B cell (primary cell): Measurements from ENCODE around the gene SAFB.

Source experiments
- CTCF ChIP-seq: fragments of 200-600 bp; IDR thresholded peaks from one replicate; pipeline ENCODE4 v1.8.0; 2022; ENCODE audit warnings: antibody characterized with exemption, mild to moderate bottlenecking
- EZH2 ChIP-seq: IDR thresholded peaks from 2 replicates; pipeline ENCODE4 v1.6.1; 2012; ENCODE audit warnings: borderline replicate concordance, low read depth, mild to moderate bottlenecking, moderate library complexity, low read length; ENCODE audit not compliant: insufficient read depth, poor library complexity, severe bottlenecking

DNA sequence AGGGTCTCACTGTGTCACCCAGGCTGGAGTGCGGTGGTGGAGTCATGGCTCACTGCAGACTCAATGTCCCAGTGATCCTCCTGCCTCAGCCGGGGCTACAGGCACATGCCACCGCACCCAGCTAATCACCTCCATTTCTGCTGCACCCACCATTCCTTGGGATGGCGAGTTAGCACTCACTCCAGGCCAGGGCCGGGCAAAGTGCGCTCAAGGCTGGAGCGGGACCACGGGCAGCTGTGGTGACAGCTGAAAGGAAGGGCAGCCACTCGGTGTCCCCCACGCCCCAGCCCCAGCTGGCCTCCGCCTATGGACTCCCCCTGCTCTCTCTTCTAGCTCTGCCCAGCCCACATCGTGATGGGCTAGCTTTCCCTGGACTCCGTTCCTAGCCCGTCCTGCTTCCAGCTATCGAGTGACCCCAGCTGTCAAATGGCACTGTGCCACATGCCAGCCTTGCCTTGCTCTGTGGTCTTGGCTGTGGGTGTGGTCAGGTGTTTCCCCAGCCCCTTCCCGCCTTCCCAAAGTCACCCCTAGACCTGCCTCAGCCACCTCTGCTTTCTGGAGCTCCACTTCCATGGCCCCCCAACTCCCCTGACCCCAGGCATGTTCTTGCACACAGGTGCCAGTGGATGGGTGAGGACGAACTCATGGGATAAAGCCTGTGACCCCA, 53.4 kb downstream of the SAFB start:
- no peak for TF ChIP-seq CTCF
- no peak for TF ChIP-seq EZH2
